Midbrain (tissue), 1 donor: ENCODE measurements around the gene CAMTA1.

ENCODE experiments used
- DNase-seq: peaks from one replicate; lab custom pipeline; 2025; lab: John Stamatoyannopoulos, UW

Gene CAMTA1

GRCh38 chr1:6958407-6959030, 173.3 kb downstream of the CAMTA1 start:
- no peak for DNase-seq

GRCh38 chr1:6959491-6959890, 174.2 kb downstream of the CAMTA1 start:
- DNase-seq, result no peak

GRCh38 chr1:6960291-6960811, 175.1 kb downstream of the CAMTA1 start:
- peak; percentile 9 for DNase-seq

GRCh38 chr1:6960860-6961259, 175.6 kb downstream of the CAMTA1 start:
- DNase-seq, result no peak

GRCh38 chr1:6961289-6961688, 176.0 kb downstream of the CAMTA1 start:
- DNase-seq, result no peak

- no peak for DNase-seq
These were observed 176.7 kb downstream of the CAMTA1 start for GRCh38 chr1:6961905-6962477.

GRCh38 chr1:6962478-6962995, 177.3 kb downstream of the CAMTA1 start:
- DNase-seq, result no peak

GRCh38 chr1:6962996-6963911, 178.0 kb downstream of the CAMTA1 start:
- DNase-seq, result no peak

- DNase-seq, result no peak
These were observed 178.7 kb downstream of the CAMTA1 start for GRCh38 chr1:6963912-6964307.

GRCh38 chr1:6965083-6965934, 180.1 kb downstream of the CAMTA1 start:
- no peak for DNase-seq

GRCh38 chr1:6965935-6966241, 180.6 kb downstream of the CAMTA1 start:
- DNase-seq, result no peak

GRCh38 chr1:6966326-6966725, 181.1 kb downstream of the CAMTA1 start:
- DNase-seq, result no peak

- no peak for DNase-seq
These were observed 182.3 kb downstream of the CAMTA1 start for GRCh38 chr1:6967431-6968111.

- DNase-seq, result no peak
These were observed 183.9 kb downstream of the CAMTA1 start for GRCh38 chr1:6969106-6969505.

GRCh38 chr1:6969762-6970161, 184.5 kb downstream of the CAMTA1 start:
- DNase-seq, result no peak

GRCh38 chr1:6970221-6970620, 185.0 kb downstream of the CAMTA1 start:
- DNase-seq, result no peak

GRCh38 chr1:6971048-6971447, 185.8 kb downstream of the CAMTA1 start:
- DNase-seq, result no peak

- no peak for DNase-seq
These were observed 186.4 kb downstream of the CAMTA1 start for GRCh38 chr1:6971699-6972098.

- DNase-seq, result no peak
These were observed 187.1 kb downstream of the CAMTA1 start for GRCh38 chr1:6972399-6972798.

- DNase-seq, result peak; percentile 21
These were observed 190.2 kb downstream of the CAMTA1 start for GRCh38 chr1:6975331-6976043.

GRCh38 chr1:6976044-6976375, 190.8 kb downstream of the CAMTA1 start:
- no peak for DNase-seq
